ENCODE data around the gene SDF4.

The SDF4 gene

DNA sequence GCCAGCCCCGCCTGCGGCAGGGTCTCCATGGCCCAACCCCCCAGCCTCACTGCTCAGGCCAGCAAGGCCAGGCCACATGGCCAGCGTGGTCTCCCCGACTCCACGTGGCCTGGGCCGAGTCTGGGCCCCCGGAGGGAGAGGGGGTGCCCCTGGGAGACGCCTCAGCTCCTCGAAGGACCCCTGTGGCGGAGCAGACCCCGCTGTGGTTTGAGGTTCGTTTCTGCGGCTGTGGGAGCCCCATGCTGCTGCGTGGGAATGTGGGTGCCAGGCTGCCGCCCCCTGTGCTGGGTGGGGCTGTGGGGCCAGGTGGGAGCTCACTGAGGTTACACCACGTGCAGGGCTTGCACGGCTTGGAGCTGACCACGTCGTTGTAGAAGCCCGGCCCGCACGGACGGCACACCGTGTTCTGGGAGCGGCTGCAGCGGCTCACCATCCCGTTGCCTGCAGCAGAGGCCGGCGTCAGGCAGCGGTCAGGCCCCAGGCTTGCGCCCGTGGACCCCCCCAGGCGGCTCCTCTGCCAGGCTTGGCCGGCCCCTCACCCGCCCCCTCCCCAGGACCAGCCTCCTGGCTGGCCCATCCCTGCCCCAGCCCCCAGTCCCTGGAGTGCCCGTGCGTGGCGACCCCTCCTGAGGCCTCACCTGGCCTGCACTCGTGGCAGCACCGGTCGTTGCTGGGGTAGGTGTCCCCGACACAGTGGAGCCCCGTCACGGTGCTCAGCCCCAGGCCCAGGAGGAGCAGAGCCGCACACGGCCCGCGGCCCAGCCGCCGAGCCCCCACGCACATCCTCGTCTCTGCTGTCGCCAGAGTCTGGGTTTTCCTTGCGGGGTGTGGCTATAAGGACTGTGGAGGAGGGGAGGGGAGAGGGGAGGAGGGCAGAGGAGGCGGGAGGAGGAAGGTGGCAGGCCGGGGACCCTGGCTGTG, 18.2 kb downstream of the SDF4 start, which contains the start of gene TNFRSF4:
TNFRSF4 (minus strand) TSS at position 809 of the 921 bp plus-strand sequence; CDS start at position 783, 26 bp downstream.
- DNase-seq (ENCODE audit: low spot score): no peak

DNA sequence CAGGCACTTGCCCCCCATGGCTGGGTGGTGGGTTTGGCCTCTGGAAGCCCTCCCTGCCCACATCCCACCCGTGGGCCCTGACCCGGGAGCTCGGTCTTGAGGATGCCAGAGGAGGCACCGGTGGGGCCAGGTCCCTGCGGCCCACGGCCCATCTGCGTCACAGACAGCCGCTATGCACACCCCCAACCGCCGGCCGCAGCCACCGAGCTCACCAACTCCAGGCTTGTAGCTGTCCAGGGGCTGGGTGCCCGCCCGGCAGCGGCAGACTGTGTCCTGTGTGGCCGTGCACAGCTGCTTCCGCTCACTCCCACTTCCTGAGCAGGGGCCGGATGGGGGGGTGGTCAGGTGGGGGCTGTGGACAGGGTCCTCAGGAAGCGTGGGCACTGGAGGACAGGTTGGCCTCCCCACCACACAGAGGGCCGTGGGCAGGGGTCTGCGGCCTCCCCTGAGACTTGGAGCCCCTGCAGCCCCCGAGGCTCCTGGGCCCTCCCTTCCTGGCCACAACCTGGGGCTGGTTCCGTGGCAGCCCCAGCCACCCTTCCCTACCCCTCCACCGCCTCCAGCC, 18.9 kb downstream of the SDF4 start:
- no peak for DNase-seq (ENCODE audit: low spot score)

DNA sequence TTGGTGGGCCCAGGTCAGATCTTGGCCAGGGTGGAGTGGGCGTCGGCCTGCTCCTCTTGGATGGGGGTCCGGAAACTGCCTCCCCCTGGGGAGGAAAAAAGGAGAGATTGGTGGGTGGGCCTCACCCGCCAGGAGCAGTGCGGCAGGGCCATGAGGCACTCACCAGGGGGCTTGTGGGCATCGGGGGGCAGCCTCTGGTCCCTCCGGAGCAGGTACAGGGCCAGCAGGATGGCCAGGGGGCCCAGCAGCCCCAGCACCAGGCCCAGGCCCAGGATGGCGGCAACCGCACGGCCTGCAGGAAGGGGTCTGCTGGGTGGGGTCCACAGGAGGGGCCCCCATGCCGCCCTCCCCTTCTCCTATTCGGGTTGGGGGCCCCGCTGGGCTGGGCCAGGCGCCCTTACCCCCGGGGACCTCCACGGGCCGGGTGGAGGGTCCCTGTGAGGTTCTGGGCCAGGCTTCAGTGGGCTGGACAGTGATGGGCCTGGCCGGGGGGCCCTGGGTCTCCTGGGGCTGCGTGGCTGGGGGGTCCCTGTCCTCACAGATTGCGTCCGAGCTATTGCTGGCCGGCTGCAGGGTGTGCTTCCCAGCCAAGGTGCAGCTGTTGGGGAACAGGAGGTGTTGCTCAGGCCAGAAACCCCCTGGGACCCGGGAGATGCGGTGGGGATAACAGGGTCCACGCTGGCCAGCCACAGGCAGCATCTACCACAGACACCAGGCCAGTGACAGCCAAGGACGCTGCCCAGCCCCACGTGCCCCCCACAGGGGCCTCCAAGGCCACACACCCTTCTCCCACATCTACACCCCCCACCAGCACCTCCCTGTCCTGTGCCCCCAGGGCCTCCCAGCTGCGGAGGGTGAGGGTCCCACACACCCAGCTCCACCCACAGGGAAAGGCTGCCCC, 20.0 kb downstream of the SDF4 start:
- no peak for DNase-seq (ENCODE audit: low spot score)

DNA sequence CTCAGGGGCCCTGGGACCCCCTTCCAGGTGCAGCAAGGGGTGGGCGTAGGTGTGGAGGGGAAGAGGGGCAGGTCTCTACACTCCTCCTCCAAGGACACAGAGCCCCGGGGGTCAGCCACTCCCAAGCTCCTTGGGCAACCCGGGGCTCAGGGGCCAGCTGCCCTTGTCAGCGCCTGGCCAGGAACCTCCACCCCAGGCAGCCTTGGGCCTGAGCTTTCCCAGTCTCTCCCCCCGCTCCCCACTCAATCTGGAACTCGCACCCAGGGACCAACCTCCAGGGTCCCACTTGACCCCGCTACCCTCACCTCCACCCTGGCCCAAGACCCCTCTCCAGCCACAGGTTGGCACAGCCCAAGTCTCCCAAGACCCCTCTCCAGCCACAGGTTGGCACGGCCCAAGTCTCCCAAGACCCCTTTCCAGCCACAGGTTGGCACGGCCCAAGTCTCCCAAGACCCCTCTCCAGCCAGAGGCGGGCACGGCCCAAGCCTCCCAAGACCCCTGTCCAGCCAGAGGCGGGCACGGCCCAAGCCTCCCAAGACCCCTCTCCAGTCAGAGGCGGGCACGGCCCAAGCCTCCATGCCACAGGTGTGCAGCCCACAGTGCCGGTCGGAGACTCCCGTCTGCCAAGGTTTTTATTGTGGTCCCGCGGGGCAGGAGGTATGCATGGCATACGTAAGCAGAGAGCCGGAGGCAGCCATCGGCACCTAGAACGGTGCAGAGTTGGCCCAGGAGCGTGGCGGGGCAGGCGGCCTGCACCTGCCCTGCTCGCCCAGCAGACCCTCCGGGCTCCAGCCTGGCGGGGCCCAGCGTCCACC, 20.9 kb downstream of the SDF4 start:
- DNase-seq (ENCODE audit: low spot score): no peak

DNA sequence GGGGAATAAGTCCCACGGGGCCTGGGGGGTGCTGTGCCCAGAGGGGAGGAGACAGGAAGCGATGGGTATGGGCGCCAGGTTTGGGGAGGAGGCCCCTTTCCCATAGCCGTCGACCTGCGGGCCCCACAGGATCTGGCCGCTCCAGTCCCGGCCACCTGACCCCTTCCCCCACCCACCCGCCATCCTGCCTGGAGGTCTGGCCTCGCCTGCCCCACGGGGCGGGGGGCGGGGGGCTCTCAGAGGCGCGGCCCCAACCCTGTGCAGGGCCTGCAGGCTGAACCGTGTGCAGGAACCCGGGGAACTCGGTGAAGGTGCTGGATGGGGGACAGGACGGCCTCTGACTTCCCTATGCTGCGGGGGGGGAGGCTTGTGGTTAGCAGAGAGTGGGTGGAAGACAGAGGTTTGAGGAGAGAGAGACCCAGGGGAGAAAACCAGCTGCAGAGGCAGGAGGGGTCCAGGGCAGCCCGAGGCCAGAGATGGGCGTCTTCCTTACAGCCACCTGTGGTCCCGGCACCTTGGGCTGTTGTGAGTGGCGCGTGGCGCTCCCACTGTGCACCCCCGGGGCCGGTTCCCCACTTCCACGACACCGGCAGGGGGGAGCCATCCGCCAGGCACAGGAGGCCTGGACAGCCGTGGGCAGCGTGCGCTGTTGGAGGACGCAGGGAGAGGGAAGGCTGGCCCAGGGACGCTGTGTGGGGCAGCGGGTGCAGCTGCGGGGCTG, 22.9 kb downstream of the SDF4 start:
- no peak for DNase-seq (ENCODE audit: low spot score)

DNA sequence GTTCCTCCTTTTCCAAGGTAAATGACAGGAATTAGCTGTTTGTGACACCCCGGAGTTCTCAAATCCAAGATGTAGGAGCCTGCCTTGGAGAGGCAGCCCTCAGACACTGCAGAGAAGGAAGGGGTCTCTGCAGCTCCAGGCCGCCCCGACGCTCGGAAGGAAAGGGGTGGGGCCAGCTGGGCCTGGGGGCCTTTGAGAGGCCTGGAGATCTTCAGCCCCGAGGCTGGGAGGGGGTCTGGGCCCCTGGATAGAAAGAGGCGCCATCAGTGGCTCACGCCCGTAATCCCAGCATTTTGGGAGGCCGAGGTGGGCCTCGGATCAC, 24.3 kb downstream of the SDF4 start:
- DNase-seq (ENCODE audit: low spot score): no peak

DNA sequence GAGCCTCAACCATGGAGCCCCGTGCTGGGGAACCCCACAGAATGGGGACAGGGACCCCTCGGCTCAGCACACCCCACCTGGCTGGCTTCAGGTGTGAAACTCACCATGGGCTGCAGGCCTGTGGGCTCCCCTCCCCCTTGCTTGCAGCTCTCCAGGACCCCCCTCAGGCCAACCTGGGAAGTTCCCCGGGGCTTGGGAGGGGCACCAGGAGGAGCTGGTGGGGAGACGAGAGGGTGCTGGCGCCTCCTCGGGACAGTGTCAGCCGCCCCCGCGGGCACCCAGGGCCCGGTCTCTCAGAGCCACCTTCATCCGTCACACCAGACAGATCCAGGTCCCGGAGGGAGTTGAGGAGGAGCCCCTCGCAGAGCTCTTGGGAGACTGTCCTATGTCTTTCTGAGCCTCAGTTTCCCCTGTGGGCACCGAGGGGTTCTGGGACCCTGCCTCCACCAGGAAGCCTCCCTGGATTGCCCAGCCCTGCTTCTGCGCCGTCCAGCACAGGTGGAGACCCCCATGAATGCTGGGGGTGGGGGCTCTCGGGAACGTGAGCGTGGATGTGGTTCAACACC, 24.8 kb downstream of the SDF4 start:
- DNase-seq (ENCODE audit: low spot score): no peak

DNA sequence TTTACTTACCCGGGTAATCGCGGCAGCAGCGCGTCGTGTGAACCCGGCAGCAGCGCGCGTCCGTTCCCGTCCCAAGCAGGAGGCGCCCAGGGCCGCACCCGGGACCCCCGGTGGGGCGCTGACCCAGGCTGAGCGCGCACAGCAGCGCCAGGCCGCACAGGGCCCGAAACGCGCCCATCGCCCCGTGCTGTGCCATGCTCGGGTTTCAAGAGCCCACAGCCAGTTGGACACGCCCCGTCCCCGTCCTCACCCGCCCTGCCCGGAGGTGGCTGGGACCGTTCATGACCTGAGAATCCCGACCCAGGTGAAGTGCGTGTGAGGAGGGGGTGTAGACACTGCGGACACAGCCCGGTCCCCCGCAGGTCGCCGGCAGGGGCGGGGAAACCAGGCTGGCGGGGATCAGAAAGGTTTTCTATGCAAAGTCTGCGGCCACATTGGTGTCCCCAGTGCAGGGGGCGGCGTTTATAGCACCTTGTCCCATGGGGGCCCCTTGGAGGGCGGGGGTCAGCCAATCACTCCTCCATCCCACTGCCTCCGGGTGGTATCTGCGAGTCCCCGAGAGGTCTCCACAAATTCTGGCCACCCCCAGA, 25.3 kb downstream of the SDF4 start, which contains the start of gene TNFRSF18:
TNFRSF18 (minus strand) TSS at position 217 of the 590 bp plus-strand sequence; CDS start at position 196, 21 bp downstream.
- no peak for DNase-seq (ENCODE audit: low spot score)

DNA sequence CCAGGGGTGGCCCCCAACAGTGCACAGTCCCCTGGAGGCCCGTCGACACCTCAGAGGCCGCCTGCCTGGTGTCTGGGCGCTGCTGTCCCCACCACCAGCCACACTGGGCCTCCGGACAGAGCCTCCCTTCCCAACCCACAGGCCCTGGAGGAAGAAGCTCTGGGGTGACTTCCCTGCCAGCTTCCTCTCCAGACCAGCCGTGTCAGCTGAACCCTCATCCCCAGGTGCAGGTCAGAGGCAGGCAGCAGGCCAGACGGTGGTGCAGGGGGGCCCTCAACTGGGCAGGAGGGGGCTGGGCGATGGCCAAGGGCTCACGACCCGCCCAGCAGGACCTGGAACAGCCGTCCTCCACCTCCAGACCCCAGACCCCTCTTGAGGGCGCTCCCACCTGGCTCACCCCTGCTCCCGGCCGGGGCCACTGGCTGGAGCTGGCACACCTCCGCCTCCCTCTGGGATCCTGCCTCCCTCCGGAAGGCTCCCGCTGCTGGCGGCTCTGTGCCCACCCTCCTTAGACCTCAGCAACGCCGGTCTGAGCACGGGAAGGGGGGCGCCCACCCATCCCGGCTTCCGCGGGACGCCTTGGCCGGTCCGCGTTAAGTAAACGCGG, 25.9 kb downstream of the SDF4 start:
- DNase-seq (ENCODE audit: low spot score): no peak

DNA sequence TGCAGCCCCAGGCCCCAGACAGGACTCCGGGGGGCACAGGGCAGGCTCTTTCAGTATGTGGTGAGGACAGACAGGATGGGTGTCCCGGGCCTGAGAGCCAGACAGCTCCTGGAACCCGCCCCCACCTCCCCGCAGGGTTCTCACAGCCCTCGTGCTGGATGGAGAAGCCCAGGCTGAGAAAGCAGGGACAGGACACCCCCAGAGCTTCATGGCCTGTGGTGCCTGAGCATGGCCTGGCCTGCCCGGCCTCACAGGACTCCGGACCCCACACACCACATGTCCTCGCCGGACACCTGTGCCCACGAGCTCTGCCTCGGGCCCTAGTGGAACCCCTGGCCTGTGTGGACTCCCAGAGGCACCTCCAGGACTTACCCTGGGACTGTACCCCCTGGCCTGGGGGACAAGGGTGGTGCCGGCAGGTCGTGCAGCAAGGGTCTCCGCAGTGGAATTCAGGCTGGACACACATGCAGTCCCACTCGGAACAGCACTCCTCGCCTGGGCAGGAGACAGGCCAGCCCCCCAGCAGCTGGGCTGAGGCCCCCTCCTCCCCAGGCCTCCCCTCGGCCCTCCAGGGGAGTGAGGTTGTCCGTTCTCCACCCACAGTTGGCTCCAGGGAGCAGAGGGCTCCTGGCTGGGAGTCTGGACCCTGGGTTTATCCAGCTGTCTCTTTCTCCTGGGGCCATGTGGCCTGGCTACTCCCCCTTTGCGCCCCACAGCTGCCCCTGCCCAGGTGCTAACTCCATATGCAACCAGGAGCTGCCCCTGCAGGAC, 26.6 kb downstream of the SDF4 start:
- no peak for DNase-seq (ENCODE audit: low spot score)

DNA sequence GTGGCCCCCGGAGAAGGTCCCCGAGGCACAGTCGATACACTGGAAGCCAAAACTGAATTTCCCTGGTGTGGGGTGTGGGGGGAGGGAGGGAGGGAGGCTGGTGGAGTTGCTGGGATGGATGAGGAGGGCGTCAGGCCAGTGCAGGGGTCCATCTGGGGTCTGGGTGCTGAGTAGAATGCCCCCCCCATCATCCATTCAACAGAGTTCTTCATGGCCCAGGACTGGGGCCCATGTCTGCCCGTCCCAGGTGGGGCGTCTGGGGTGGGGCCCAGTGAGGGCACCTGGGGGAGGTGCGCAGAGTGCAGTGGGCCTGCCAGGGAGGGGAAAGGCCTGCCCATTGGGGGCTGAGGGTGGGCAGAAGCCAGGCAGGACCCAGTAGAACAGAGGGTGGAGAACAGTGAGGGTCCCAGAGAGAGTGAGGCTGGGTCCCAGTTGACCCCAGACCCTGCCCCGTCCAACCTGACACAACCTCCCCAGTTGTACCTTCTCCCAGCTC, 27.3 kb downstream of the SDF4 start:
- no peak for DNase-seq (ENCODE audit: low spot score)

DNA sequence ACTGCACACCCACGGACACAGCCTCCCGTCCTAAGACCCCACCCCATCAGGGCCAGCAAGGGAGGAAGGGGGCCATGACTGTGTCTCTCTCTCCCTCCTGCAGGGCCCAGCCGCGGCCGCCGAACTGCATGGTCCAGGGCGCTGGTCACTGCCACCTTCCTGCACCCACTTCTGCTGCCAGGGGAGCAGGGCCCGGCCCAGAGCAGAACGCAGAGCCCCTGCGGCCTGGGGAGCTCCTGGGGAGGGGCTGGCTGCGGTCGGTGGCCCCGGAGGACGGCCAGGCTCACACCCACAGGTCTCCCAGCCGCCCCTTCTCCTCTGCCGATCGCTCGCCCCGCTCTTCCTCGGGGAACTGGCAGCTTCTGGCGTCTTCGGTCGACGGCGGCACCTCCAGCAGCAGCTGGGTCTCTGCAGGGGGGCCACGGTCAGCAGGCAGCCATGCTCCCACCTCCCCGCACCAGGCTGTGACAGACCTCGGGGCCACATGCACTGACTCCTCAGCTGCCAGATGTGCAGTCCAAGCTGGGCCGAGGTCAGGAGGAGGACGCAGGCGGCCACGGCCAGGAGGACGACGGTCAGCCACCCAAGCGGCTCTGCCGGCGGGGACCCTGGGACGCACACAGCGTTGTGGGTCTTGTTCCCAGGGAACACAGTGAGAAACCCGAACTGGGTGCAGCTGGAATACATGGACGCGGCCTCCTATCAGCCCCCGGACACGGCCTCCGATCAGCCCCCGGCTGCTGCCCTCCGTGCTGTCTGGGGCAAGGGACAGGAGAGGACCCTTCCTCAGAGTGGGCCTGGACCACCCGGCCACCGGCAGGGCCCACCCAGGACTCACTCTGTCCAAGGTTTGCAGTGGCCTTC, 28.0 kb downstream of the SDF4 start:
- no peak for DNase-seq (ENCODE audit: low spot score)

DNA sequence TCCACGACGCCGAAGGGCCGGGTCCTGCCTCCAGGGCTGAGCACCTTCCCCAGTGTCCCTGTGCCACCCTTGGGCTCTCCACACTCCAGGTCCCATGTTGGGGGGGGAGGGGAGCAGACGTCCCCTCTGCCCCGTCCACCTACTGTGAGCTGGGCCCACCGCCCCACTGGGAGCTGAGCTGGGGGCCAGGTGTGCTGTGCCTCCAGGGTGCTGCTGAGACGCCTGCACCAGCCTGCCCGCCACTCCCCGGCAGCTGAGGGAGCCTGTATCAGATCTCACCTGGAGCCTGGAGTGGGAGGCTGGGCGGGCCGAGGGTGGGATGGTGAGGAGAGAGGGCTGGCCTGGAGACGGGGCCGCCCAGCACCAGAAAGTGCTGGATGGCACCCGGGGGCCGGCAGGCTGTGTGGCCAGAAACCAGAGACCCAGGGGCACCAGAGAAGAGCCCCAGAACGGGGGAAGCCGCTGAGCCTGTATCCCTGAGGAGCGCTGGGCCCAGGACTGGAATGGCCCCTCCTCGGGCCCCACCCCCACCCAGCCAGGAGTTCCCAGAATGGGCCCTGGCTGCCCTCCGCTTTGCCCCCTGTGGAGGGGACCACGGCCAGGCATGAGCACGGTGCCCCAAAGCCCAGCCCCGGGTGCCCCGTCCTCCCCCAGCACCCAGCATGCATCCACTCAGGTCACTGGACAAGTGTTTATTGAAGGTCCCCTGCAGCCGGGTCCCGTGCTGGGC, 28.8 kb downstream of the SDF4 start:
- no peak for DNase-seq (ENCODE audit: low spot score)

DNA sequence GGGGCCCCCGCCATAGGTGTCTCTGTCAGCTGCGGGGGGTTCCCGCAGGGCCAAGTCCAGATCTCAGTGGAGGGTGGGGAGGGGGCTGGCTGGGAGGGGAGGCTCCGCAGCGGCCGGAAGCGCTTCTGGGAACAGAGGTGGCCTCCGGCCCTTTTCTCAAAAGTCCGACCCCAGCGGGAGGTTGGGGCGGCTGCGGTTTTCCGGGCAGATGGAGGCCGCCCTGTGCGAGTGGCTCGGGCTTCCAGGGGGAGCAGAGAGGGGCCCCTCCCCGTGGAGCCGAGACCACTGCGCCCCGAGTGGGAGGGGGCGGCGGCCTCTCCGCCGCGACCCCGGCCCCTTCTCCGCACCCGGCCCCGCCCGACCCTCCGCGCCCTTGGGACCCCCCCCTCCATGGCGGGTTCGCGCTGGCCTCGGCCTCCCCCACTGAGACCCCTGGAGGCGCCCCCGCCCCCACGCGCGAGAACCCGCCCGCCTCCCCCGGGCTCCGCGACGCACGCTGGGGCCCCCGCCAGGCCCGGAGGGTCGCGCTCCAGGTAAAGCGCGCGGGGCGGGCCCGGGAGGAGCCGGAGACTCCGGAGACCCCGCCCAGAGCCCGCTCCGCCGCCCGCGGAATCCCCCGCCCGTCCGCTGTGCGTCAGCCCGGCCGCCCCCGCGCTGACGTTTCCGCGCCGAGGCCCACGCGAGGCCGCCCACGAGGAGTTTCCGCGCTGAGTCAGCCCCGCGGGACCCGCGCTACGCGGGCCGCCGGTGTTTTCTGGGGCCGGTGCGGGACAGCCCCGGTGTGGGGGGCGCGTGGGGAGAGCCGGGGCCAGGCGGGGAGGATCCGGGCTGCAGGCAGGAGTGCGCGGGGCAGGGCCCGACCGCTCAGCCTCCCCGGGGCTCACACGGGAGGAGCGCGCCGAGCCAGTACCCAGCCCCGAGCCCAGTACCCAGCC, 30.7 kb downstream of the SDF4 start:
- DNase-seq (ENCODE audit: low spot score): no peak

DNA sequence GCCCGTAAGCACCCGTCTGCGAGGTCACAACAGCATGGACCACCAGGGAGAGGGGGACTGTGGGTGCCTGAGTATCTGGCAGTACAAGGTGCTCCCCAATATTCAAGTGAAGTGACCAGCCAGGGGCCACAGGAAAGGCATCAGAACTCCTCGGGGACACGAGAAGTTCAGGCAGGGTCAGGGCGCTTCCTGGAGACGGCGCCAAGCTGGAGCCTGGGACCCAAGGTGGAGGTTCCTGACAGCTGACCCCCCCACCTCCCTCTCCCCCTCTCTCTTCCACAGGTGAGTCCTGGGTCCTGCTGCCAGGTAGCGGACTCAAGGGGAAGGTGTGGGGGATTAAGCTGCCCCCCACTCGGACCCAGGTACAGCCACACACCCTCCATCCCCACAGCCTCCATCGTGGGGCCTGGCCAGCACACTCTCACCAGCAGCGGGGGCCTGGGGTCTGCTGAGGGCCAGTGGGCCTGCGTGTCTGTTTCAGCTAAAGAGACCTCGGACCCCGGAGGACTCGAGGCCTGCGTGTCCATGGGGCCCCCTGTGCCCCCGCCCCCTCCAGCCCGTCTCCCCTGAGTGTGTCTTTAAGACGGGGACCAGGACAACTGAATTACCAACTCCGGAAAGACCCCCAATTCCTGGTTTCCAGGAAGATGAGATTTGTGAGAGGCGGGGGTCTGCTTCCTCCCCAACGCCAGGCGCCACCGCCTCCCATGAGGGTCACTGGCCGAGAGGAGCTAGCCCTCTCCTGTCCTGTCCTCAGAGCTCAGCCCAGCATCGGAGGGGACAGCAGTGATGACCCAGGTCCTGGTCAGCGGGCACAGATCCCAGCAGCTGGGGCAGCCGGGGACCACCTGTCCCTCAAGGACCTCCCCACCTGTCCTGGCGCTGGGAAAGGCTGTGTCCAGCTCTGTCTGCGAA, 31.6 kb downstream of the SDF4 start:
- DNase-seq (ENCODE audit: low spot score): no peak
